Activated T-cell treated with anti-CD3 and anti-CD28 coated beads for 48 hours (primary cell): ENCODE results near the gene OSBPL3.
"Not testable (repeated sequence)": the region's sequence is repeated elsewhere in the genome, so short reads cannot be mapped to it uniquely, and the experiment has no call there.

ENCODE experiments used
- DNase-seq: peaks from one replicate; pipeline ENCODE4 v3.0.0-alpha.2; 2020; ENCODE audit warnings: low read depth

Gene OSBPL3

GRCh38 chr7:24794751-24795406, 185.1 kb downstream of the OSBPL3 start:
- DNase-seq, result not testable (repeated sequence)

- no peak for DNase-seq
Measured at GRCh38 chr7:24793982-24794648, 185.9 kb downstream of the OSBPL3 start.

GRCh38 chr7:24788961-24789576, 190.9 kb downstream of the OSBPL3 start:
- no peak for DNase-seq

- DNase-seq, result no peak
Measured at GRCh38 chr7:24788075-24788474, 191.9 kb downstream of the OSBPL3 start.

- DNase-seq, result peak; percentile 16
Measured at GRCh38 chr7:24786941-24787340, 193.0 kb downstream of the OSBPL3 start.

- no peak for DNase-seq
Measured at GRCh38 chr7:24786306-24786705, 193.7 kb downstream of the OSBPL3 start.

- DNase-seq, result no peak
Measured at GRCh38 chr7:24784277-24784676, 195.7 kb downstream of the OSBPL3 start.

GRCh38 chr7:24783698-24784097, 196.3 kb downstream of the OSBPL3 start:
- no peak for DNase-seq

- no peak for DNase-seq
Measured at GRCh38 chr7:24781106-24781505, 198.9 kb downstream of the OSBPL3 start.

- DNase-seq, result no peak
Measured at GRCh38 chr7:24779283-24779655, 200.7 kb downstream of the OSBPL3 start.

GRCh38 chr7:24778543-24779282, 201.3 kb downstream of the OSBPL3 start:
- no peak for DNase-seq

- no peak for DNase-seq
Measured at GRCh38 chr7:24777806-24778205, 202.2 kb downstream of the OSBPL3 start.

GRCh38 chr7:24773646-24774045, 206.3 kb downstream of the OSBPL3 start:
- no peak for DNase-seq

- DNase-seq, result no peak
Measured at GRCh38 chr7:24769851-24770250, 210.1 kb downstream of the OSBPL3 start.

- no peak for DNase-seq
Measured at GRCh38 chr7:24769014-24769830, 210.8 kb downstream of the OSBPL3 start.

GRCh38 chr7:24767878-24768569, 212.0 kb downstream of the OSBPL3 start:
- no peak for DNase-seq

GRCh38 chr7:24764972-24765744, 214.8 kb downstream of the OSBPL3 start:
- DNase-seq, result no peak

- DNase-seq, result no peak
Measured at GRCh38 chr7:24764011-24764410, 216.0 kb downstream of the OSBPL3 start.

- no peak for DNase-seq
Measured at GRCh38 chr7:24763303-24763901, 216.6 kb downstream of the OSBPL3 start.

- DNase-seq, result no peak
Measured at GRCh38 chr7:24762771-24763170, 217.2 kb downstream of the OSBPL3 start.
